K562 (cell line): Measurements from ENCODE around the gene RAD21L1.

Experiments
- PRPF4 ChIP-seq: fragments of 200-400 bp; formaldehyde crosslinking; IDR thresholded peaks from one replicate; pipeline ENCODE4 v1.6.1; 2017; ENCODE audit warnings: low read length, low read depth, mild to moderate bottlenecking; ENCODE audit not compliant: insufficient read depth, poor library complexity, severe bottlenecking
- TF ChIP-seq, protein P1 (sequence below), 3 experiments: IDR thresholded peaks in 2 of 3; conservative IDR thresholded peaks in 1 of 3; 2 replicates each; pipeline ENCODE4 v1.5.1; 2011 to 2012; ENCODE audit warnings: low read length in 3 of 3, mild to moderate bottlenecking in 3 of 3, control low read depth in 2 of 3, improper control_type of control experiment in 1 of 3, inconsistent platforms in 1 of 3, low read depth in 1 of 3, mixed read lengths in 1 of 3, moderate library complexity in 1 of 3; ENCODE audit not compliant: insufficient read depth in 2 of 3

DNA sequence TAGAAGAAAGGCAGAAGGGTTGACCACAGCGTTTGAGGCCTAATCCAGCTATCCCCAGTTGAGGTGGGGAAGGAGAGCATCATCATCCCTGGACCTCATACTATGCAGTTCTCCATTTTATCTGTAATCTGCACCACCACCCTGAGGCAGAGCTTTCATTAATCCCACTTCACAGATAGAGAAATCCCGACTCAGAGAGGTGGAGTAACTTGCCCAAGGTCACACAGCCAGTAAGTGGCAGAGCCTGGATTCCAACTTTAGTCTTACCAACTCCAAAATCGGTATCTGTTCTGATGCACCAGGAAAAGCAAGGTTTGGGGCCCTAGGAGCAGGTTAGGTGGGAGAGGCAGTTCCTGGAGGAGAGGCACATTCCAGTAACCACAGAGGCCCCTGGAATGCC is 47.7 kb upstream of the RAD21L1 start:
- TF ChIP-seq, protein P1, sequence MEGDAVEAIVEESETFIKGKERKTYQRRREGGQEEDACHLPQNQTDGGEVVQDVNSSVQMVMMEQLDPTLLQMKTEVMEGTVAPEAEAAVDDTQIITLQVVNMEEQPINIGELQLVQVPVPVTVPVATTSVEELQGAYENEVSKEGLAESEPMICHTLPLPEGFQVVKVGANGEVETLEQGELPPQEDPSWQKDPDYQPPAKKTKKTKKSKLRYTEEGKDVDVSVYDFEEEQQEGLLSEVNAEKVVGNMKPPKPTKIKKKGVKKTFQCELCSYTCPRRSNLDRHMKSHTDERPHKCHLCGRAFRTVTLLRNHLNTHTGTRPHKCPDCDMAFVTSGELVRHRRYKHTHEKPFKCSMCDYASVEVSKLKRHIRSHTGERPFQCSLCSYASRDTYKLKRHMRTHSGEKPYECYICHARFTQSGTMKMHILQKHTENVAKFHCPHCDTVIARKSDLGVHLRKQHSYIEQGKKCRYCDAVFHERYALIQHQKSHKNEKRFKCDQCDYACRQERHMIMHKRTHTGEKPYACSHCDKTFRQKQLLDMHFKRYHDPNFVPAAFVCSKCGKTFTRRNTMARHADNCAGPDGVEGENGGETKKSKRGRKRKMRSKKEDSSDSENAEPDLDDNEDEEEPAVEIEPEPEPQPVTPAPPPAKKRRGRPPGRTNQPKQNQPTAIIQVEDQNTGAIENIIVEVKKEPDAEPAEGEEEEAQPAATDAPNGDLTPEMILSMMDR (IDR thresholded peaks at IDR 0.05 in 2 of 3, conservative IDR thresholded peaks at IDR 0.05 in 1 of 3; ENCODE audit: insufficient read depth in 2 of 3, low read depth in 1 of 3, low read length in 3 of 3), result no peak
- no peak for TF ChIP-seq PRPF4
